GM18511 (cell line): ENCODE results near the gene CRACDL.

ENCODE experiments used
- ATAC-seq: cut with Tn5 transposase; IDR thresholded peaks from one replicate; pipeline ENCODE4 v1.9.1; 2021; ENCODE audit warnings: mild to moderate bottlenecking, moderate library complexity; ENCODE audit not compliant: unreplicated experiment

The CRACDL gene

DNA sequence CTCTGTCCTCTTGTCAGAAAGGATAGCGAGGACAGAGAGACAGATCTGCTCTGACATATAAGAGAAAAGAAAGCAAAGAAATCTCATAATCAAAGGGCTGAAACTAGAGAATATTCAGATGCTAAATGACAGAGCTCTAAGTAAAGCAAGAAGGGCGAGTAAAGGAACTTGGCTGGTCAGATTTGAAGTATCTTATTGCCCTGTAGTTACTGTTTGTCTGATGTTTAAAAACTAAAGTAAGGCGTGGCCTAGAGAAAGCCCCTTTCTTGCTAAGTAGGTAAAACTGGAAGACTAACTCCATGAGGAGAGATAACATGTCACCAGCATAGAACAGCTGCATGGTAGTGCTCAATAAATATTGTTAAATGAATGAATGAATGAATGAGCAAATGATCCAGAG, 70.0 kb downstream of the CRACDL start:
- no peak for ATAC-seq

DNA sequence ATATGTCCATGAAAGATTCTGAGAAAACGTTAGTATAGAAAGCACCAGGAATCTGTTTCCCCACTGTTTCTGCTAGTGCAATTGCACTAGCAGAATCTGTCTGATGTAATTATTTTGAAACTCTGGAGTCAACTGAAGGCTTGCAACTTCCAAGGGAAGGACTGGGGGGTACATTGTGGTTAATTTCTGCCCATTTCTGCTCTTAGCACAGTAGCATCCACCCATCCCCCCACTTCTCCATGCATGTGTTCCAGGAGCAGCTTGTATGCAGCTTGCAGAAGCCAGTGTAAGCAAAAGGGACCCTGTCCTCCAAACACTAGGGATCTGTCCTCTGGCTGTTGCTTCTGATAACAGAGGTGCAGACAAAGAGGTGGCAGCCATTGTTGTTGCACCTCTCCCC, 74.4 kb downstream of the CRACDL start:
- ATAC-seq = no peak

DNA sequence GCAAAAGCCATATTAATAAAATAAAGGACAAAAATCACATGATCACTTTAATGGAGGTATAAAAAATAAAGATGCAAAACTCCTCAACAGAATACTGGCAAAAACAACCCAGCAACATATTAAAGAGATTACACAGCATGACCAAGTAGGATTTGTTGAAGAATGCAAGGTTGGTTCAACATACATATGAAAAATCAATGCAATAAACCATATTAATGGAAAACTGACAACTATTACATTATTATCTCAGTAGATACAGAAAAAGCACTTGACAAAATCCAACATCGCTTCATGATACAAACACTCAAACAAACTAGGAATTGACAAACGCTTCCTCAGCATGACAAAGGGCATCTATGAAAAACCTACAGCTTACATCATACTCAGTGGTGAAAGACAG, 76.7 kb downstream of the CRACDL start:
- no peak for ATAC-seq

DNA sequence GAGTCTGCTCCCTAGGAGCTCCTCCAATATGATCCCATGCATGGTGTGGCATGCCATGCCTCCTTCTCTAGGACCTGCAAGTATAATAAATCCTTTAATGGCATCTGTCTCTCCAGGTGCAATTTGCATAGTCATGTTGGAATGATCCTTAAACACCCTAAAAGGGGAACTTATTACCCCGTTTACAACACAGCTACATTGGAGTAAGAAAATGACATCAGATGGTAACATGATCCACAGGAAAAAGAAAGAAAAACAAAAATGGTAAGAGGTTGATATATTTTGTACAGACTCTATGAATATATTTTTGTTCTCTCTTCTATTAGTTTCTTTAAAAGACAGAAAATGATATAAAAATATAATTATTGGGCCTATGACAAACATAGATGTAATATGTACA, 79.0 kb downstream of the CRACDL start:
- no peak for ATAC-seq

DNA sequence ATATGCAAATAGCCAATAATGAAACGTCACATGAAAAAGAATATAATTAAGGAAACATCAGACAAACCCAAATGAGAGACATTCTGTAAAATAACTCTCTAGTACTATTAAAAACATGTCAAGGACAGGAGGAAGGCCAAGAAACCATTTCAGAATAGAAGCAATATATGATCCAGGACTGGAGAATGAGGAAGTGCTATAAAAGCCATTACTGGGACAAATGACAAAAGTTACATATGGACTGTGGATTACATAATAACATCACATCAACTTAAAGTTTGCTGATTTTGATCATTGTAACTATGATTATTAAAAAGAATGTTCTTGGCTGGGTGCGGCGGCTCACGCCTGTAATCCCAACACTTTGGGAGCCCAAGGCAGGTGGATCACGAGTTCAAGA, 81.3 kb downstream of the CRACDL start:
- no peak for ATAC-seq

DNA sequence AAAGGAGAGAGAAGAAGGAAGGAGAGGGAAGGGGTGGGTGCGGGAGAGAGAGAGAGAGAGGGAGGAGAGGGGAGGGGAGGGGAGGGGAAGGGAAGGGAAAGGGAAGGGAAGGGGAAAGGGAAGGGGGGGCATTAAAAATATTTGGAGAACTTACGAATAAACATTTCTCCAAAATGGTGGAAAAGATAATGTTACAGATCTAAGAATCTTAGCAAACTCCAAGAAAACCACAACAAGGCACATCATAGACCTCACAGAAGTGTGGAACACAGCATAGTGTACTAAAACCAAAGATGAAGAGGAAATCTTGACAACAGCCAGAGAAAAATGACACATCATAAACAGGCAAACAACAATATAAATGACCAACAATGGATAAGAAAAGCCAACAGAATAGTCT, 83.1 kb downstream of the CRACDL start:
- ATAC-seq = no peak

DNA sequence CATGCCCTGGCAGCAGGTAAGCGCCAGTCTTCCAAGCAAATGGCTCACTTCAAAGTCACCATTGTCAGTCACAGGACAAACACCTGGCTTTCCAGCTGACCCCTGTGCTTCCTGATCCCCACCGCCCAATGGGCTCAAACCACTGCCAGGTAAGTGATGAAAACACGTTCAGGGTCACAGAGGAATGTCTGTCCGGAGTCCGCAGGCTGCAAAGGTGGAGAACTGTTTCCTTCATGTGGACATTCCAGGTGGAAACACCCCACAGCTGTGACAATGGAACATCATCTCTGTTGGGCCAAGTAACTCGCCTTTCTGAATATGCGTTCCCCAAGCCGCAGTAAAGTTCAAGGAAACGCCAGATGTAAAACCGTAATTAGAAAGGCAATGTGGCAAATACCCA, 86.0 kb downstream of the CRACDL start:
- no peak for ATAC-seq

DNA sequence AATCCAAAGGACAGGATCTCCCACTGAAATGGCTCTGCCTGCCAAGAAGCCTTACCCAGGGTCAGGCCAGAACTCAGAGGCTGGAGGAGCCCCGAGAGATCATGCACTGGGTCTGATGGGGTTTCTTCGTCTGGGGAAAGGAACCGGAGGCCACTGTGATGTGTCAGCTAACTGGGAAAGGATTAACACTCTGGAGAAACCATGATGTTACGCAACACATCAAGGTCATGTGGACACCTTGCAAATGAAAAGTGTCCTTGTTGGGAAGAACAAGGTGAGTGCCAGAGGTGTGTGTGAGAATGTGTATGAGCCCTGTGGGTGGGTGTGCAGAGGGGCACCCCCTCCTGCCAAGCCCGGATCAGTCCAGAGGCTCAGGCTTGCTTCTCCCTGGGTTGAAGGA, 86.9 kb downstream of the CRACDL start:
- ATAC-seq = no peak

DNA sequence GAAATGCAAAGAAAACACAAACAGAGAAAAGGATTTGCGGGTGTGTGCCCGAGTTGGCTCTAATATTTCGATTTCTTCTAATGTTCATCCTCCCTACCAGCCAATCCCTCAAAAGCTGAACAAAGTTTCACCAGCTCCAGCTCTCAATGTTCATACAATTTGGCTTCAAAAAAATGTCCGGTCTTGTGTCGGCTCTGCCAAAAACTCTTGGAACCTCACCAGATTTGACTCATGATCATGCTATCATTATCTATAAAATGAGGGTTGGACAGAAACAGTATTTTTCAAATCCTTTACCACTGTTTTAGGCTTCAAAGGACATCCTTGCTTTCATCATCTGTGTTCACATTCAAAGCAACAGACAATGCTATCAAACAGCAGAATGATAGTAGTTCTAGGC, 88.2 kb downstream of the CRACDL start:
- no peak for ATAC-seq

DNA sequence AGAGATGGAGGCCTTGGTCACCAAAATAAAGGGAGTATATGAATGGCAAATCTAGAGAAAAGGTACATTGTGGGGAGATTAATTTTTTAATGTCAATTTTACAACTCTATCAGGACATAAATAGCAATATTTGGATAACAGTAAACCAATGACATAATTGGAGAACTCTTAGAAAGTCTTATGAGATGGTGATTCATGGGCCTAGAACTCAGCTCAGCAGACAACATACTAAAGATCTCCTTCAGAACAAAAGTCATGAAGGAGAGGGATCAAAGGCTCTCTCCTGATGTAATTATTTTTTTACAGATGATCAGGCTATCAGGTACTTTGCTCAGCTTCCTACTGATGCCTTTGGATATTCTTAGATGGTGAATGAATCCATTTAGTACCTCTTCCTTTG, 90.0 kb downstream of the CRACDL start:
- ATAC-seq = no peak

DNA sequence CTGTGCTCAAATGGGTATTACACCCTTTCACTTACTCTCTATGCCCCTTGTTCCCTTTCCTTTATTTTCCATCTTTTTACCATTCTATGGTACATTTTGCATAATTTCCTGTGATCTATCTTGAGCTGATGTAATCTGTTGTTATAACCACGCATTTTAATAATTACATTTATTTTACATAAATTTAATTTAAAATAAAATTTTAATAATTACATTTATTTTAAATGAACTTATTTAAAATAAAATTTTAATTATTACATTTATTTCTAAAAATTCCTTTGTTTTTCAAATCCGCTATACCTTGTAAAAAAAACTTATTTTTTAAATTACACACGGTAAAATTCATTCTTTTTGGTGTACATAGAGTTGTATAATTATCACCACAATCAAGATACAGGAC, 93.9 kb downstream of the CRACDL start:
- ATAC-seq = no peak

DNA sequence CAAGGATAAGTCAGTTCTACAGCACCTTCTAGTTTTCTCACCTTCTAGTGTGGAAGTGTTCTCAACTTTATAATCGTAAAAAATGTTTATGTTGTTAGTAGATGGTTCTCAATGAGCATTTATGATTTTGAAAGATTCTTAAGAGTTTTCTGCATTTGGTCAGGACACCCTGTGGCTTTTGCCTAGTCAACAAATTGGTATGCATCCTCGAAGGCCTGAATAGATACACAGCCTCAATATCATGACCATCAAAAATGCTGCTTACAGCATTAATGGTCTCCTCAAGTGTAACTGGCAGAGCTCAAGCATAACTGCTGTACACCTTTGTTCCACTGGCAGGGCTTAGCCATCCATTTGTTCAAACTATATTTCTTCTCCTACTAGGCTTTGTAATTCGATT, 96.7 kb downstream of the CRACDL start:
- no peak for ATAC-seq

DNA sequence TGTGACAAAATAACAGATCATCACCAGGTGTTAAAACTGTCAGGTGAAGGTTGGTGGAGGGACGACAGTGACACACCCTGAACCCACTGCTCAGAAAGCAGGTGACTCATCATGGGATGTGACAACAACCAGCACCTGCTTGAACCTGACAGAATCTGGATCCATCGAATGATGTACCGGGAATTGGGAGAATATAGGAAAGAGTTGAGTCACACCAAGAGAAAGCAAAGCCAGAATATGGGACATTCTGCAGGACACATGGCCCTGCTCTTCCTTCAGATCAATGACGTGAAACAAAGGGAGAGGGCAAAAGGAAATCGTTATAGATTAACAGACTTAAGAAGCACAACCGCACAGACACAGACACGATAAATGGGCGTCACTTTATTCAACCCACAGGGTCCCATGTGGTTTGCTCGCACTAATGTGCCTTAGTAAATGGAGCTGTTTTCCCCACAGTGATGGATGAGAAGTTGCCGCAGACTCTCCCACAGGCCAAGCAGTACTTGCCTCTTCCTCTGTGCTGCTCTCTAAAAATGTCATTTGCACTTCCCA, 100.1 kb downstream of the CRACDL start:
- no peak for ATAC-seq

DNA sequence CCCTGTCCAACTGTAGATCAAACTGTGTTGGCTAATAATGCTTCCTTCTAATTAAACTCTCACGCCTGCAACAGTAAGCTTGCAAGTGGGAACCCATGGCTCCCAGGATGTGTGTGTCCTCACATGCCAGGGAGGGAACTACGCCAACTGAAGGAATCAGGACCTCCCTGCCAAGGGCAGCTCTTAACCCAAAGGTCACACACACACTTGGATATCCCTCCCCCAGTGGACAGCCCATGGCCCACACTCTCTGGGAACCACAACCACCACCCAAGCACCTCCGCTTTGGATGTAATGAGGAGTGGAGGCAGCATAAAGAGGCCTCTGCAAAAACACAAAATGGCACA, 102.1 kb downstream of the CRACDL start:
- ATAC-seq = no peak

DNA sequence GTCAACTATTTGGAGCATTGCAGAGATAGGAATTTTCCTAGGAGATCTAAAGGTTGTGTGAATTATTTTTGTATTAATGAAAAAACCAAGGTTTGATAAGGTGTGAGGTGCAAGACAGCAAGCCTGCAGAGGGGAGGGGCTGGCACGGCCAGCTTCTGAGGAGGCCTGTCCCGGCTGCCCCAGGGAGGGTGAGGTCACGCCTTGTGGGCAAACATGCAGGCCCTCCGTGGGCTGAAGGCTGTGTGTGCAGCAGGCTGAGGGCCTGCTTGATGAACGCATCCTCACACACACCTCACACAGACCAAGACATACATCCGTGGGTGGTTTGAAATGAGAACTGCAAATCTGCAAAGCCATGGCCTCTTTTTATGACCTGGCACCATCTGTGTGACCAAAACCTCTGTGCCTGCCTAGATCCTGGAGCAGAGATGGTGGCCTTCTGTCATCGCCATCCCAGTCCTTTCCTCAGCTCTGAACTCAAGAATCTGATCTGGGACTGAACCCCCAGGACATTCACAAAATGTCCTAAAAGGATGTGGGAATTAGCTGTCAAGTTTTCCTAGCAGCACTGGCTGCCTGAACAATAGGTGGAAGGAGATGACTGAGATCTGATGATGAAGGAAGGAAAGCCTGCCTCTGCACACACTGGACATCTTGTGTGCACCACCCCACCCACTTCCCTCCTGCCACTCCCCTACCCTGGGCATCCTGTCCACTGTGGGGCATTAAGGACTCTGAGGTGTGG, 102.7 kb downstream of the CRACDL start:
- no peak for ATAC-seq

DNA sequence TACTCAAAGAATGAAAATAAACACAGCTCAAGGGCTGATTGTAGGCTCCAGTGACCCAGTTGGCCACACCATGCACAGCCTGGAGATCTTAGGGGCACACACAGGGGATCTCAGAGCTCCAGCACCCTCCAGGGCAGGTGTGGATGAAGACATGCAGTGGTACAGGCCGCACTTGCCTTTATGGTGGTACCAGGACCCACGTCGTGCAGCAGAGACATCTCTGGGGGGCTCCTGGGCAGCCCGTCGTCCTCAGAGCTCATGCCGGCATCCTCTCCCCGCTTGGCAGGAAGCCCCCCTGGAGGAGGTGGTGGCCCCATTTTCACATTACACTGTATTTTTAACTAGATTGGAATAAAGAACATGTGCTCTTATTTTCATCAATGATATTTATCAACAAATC, 103.9 kb downstream of the CRACDL start:
- no peak for ATAC-seq

DNA sequence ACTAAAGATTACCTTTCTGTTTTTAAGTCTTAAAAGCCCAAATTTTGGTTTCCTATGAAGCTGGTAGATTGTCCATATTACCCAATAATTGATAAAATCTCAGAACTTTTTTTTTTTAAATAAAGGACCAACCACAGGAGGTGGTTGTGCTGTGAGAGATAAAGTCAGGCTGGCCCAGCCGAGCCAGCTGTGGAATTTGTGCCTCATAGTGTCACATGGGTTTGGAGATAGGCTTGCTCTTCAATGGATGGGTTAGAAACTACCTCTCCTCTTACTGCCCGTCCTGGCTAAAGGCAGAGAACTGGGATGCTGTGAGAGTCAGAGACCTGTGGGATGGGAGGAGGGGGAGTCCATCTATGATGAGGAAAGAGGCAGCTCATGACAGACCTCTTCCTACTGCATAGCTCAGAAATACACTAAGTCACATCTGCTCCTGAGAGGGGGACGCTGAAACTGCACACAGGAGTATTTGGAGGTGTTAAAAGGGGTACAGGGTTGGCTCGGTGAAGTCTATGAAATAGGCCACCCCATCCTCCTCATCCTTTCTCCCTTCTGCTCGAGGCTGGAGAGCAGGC, 105.4 kb downstream of the CRACDL start:
- ATAC-seq = no peak

DNA sequence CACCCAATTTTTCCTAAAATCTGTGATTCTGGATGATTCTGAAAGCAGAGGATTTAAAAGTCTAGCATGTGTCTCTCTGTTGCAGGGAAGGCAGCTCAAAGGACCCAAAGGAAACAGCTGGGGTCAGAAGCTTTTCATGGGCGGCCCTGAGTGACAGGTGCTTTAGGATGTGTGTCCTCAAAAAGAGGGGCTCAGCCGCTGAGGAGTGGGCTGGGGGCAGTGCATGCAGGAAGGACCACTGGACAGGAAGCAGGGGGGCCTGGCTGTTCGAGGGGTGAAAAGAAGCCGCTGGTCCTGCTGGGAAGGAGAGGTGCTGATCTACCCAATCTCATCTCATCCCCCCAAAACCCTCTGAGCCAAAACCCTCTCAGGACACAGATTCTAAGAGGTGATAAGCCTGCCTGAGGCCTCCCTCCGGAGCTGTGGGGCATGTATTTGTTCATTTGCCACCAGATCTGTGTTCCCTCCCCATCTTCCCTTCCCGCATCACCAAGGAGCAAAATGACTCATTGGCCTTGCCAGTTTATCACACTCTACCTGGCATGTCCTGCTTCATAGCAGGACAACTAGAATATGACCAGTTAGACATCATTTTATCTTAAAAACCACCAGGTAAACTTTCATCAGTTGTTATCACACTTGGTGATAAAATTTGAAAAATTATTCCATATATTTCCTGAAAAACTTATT, 106.3 kb downstream of the CRACDL start:
- ATAC-seq = no peak

DNA sequence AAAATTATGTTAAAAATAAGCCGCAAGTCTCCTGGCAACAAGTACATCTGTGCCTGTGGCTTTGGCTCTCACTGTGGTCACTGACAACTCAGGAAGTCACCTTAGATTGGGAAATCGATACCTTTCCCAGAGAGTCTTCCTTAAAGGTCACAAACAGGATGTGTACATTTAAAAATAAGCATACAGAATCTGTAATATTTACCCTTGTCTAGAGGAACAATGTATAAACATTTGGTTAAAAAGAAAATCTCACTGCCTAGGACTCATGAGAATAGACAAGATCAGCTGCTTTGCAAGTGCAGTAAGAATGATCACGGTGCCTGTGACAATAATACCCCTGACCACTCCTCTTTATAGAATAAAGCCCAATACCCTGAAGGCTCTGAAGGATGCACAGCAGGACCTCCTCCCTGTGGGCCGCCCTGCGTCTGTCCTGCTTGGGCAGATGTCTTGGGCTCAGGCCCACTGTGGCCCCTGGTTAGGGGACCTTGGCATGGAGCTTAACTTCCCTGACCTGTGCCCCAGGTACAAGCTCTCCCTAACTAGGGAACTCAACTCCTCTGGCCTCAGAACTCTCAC, 107.1 kb downstream of the CRACDL start:
- ATAC-seq = no peak

DNA sequence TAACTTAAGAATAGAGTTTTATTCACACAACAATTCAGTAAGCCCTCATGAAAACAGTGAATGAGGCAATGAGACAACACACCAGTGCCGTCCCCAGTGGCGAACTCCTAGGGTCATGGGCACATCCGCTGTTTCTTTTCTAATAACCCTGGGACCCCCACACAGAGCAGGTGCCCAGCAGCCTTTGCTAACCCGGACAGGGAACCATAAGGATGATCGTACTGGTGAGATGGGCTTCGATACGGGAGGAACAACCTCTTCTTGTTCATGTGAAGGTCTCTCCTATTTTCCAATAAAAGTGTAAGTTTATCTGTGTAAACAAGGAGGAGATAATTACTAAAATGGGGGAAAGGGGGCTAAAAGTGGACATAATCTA, 107.7 kb downstream of the CRACDL start:
- no peak for ATAC-seq

DNA sequence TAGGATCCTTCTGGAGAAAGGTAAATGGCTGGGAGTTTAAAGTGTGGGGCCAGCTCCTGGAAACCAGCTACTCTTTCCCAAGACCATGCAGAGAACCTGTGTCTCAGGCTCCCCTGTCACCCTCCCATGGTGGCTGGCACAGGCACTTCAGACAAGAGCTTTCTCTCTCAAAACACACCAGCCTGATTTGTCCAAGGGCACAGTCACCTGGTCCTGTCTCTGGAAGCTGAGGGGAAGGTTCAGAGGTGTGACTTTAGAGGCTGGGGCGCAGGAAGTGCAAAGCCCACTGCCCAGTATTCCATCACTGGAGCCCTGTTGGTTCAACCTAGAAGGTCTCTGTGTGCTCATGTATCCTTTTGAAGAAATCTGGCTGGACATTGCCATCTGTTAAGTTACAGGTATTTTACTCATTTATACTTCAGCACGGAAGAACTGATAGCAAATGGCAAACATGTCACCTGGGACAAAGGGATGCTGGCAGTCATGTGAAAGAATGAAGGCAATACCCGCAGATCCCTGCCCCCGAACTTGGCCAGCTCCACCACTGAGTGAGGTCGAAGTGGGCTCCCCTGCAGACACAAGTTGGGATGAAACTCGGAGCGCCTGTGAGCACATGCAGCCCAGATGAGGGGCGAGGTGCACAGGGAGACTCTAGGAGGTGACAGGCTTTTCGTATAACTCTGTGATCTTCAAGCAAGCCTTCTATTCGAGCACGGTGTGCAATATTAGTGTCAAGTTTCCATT, 108.2 kb downstream of the CRACDL start:
- no peak for ATAC-seq
